Lower leg skin (tissue), 3 donors: ENCODE measurements around the gene PPFIA1.

ENCODE experiments used
- POLR2A ChIP-seq, 2 donors: fragments of 450-650 bp; IDR thresholded peaks; one replicate each; pipeline ENCODE4 v1.6.1; 2016 to 2017; ENCODE audit warnings: antibody characterized with exemption in 2 of 2, mild to moderate bottlenecking in 1 of 2, moderate library complexity in 1 of 2
- TF ChIP-seq, protein P1 (sequence below), 3 donors: fragments of 450-650 bp; IDR thresholded peaks; one replicate each; pipeline ENCODE4 v1.5.1; 2016; ENCODE audit warnings: antibody characterized with exemption in 3 of 3, mild to moderate bottlenecking in 3 of 3, moderate library complexity in 2 of 3

DNA sequence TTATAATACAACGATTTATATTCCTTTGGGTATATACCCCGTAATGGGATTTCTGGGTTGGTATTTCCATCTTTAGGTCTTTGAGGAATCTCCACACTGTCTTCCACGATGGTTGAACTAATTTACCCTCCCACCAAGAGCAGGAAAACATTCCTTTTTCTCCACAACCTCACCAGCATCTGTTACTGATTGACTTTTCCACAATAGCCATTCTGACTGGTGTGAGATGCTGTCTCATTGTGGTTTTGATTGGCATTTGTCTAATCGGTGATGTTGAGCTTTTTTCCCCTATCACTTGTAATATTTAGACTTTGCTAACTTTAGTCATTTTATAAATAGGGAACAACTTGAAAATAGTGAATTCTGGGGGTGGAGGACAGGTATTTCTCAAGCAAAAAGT is 58.1 kb downstream of the PPFIA1 start:
- TF ChIP-seq, protein P1, sequence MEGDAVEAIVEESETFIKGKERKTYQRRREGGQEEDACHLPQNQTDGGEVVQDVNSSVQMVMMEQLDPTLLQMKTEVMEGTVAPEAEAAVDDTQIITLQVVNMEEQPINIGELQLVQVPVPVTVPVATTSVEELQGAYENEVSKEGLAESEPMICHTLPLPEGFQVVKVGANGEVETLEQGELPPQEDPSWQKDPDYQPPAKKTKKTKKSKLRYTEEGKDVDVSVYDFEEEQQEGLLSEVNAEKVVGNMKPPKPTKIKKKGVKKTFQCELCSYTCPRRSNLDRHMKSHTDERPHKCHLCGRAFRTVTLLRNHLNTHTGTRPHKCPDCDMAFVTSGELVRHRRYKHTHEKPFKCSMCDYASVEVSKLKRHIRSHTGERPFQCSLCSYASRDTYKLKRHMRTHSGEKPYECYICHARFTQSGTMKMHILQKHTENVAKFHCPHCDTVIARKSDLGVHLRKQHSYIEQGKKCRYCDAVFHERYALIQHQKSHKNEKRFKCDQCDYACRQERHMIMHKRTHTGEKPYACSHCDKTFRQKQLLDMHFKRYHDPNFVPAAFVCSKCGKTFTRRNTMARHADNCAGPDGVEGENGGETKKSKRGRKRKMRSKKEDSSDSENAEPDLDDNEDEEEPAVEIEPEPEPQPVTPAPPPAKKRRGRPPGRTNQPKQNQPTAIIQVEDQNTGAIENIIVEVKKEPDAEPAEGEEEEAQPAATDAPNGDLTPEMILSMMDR (IDR thresholded peaks at IDR 0.05): no peak
- TF ChIP-seq POLR2A (IDR thresholded peaks at IDR 0.05): no peak
